Epithelial cell of prostate (primary cell): ENCODE results near the gene CHI3L1.

ENCODE experiments used
- DNase-seq: peaks from one replicate; pipeline ENCODE4 v3.0.0-alpha.2; 2011; ENCODE audit warnings: low read depth, low spot score
- H3K27ac ChIP-seq: fragments of 450-650 bp; 2 replicates; pipeline ENCODE4 v1.5.1; 2017; ENCODE audit warnings: mild to moderate bottlenecking

CHI3L1 gene

GRCh38 chr1:203156280-203156679, 30.2 kb downstream of the CHI3L1 start:
- no peak for DNase-seq

GRCh38 chr1:203153989-203154821, 32.3 kb downstream of the CHI3L1 start:
- peak overlapping the region; percentile 35 for H3K27ac ChIP-seq
- DNase-seq: peak; percentile 37

More at GRCh38 chr1:203156280-203156679, 30.2 kb downstream of the CHI3L1 start:
- no peak overlapping the region for H3K27ac ChIP-seq

GRCh38 chr1:203153051-203153988, 33.2 kb downstream of the CHI3L1 start:
- peak overlapping the region; percentile 35 for H3K27ac ChIP-seq
- DNase-seq: no peak

- H3K27ac ChIP-seq: no peak overlapping the region
- no peak for DNase-seq
Observed at GRCh38 chr1:203152158-203153034, 34.1 kb downstream of the CHI3L1 start.

- no peak for DNase-seq
Observed at GRCh38 chr1:203151362-203152157, 34.9 kb downstream of the CHI3L1 start.

GRCh38 chr1:203150511-203151297, 35.8 kb downstream of the CHI3L1 start:
- no peak overlapping the region for H3K27ac ChIP-seq
- DNase-seq: no peak

More at GRCh38 chr1:203151362-203152157, 34.9 kb downstream of the CHI3L1 start:
- H3K27ac ChIP-seq: no peak overlapping the region

GRCh38 chr1:203149188-203149840, 37.2 kb downstream of the CHI3L1 start:
- H3K27ac ChIP-seq: no peak overlapping the region
- no peak for DNase-seq

GRCh38 chr1:203148579-203148978, 37.9 kb downstream of the CHI3L1 start:
- DNase-seq: no peak
- no peak overlapping the region for H3K27ac ChIP-seq

GRCh38 chr1:203148127-203148526, 38.4 kb downstream of the CHI3L1 start:
- DNase-seq: no peak
- no peak overlapping the region for H3K27ac ChIP-seq

- no peak for DNase-seq
- H3K27ac ChIP-seq: no peak overlapping the region
Observed at GRCh38 chr1:203147376-203147775, 39.1 kb downstream of the CHI3L1 start.

- H3K27ac ChIP-seq: no peak overlapping the region
- DNase-seq: no peak
Observed at GRCh38 chr1:203146537-203146936, 40.0 kb downstream of the CHI3L1 start.

GRCh38 chr1:203146042-203146369, 40.5 kb downstream of the CHI3L1 start:
- DNase-seq: no peak
- no peak overlapping the region for H3K27ac ChIP-seq

- no peak for DNase-seq
- no peak overlapping the region for H3K27ac ChIP-seq
Observed at GRCh38 chr1:203145321-203146041, 41.0 kb downstream of the CHI3L1 start.

GRCh38 chr1:203144661-203145060, 41.8 kb downstream of the CHI3L1 start:
- no peak for DNase-seq
- H3K27ac ChIP-seq: no peak overlapping the region

- H3K27ac ChIP-seq: no peak overlapping the region
- no peak for DNase-seq
Observed at GRCh38 chr1:203143641-203144040, 42.9 kb downstream of the CHI3L1 start.

- H3K27ac ChIP-seq: no peak overlapping the region
- DNase-seq: no peak
Observed at GRCh38 chr1:203142684-203143408, 43.7 kb downstream of the CHI3L1 start.

GRCh38 chr1:203142124-203142523, 44.4 kb downstream of the CHI3L1 start:
- DNase-seq: no peak
- H3K27ac ChIP-seq: no peak overlapping the region
